ENCODE data around the gene C1orf198.

C1orf198 gene

GRCh38 chr1:230808281-230808872 lies 59.9 kb downstream of the C1orf198 start:
- ATAC-seq (no peak), DNase-seq (no peak)

- no peak for ATAC-seq
- no peak for DNase-seq
These were observed 60.6 kb downstream of the C1orf198 start for GRCh38 chr1:230807561-230808280.

GRCh38 chr1:230807029-230807428 lies 61.3 kb downstream of the C1orf198 start:
- ATAC-seq, result no peak
- DNase-seq, result no peak

GRCh38 chr1:230806552-230806951 lies 61.8 kb downstream of the C1orf198 start:
- DNase-seq, result no peak
- no peak for ATAC-seq

- ATAC-seq (no peak), DNase-seq (no peak)
These were observed 63.9 kb downstream of the C1orf198 start for GRCh38 chr1:230804396-230804795.

GRCh38 chr1:230800891-230801840 lies 67.2 kb downstream of the C1orf198 start:
- ATAC-seq (no peak), DNase-seq (no peak)

- DNase-seq, result no peak
- no peak for ATAC-seq
These were observed 69.8 kb downstream of the C1orf198 start for GRCh38 chr1:230798491-230798890.

GRCh38 chr1:230797942-230798365 lies 70.4 kb downstream of the C1orf198 start:
- DNase-seq (no peak), ATAC-seq (no peak)

GRCh38 chr1:230797376-230797920 lies 70.9 kb downstream of the C1orf198 start:
- no peak for DNase-seq
- ATAC-seq, result no peak

- DNase-seq (no peak), ATAC-seq (no peak)
These were observed 71.7 kb downstream of the C1orf198 start for GRCh38 chr1:230796626-230797025.

- ATAC-seq (no peak), DNase-seq (no peak)
These were observed 73.3 kb downstream of the C1orf198 start for GRCh38 chr1:230794871-230795605.

- ATAC-seq (no peak), DNase-seq (no peak)
These were observed 73.9 kb downstream of the C1orf198 start for GRCh38 chr1:230794431-230794830.

GRCh38 chr1:230793463-230793745 lies 74.9 kb downstream of the C1orf198 start:
- ATAC-seq, result no peak
- no peak for DNase-seq

- no peak for ATAC-seq
- no peak for DNase-seq
These were observed 75.4 kb downstream of the C1orf198 start for GRCh38 chr1:230792691-230793462.

- no peak for ATAC-seq
- no peak for DNase-seq
These were observed 76.2 kb downstream of the C1orf198 start for GRCh38 chr1:230791986-230792564.

- ATAC-seq, result no peak
- no peak for DNase-seq
These were observed 78.3 kb downstream of the C1orf198 start for GRCh38 chr1:230790026-230790425.

- no peak for ATAC-seq
- no peak for DNase-seq
These were observed 79.6 kb downstream of the C1orf198 start for GRCh38 chr1:230788561-230789275.

GRCh38 chr1:230787471-230787870 lies 80.8 kb downstream of the C1orf198 start:
- DNase-seq (no peak), ATAC-seq (no peak)

Measured in stimulated activated naive CD8-positive, alpha-beta T cell treated with anti-CD3 and anti-CD28 coated beads, Interleukin-15, Interleukin-2, amounts not matched to agents 100 U/mL and 50 U/mL, for 24 hours (primary cell).